HEK293 (cell line): ENCODE results near the gene C5orf34.

Experiments used
- BCL11A ChIP-seq: fragments of 450-650 bp; formaldehyde crosslinking; IDR thresholded peaks from 2 replicates; pipeline ENCODE4 v1.5.1; 2016; ENCODE audit warnings: low read depth, missing biosample characterization, missing genetic modification characterization
- EGR2 ChIP-seq: fragments of 450-650 bp; formaldehyde crosslinking; IDR thresholded peaks from 2 replicates; pipeline ENCODE4 v1.5.1; 2016; ENCODE audit warnings: low read depth, missing biosample characterization, missing genetic modification characterization
- GLI2 ChIP-seq: fragments of 450-650 bp; formaldehyde crosslinking; IDR thresholded peaks from 2 replicates; pipeline ENCODE4; 2017; ENCODE audit warnings: missing biosample characterization, missing genetic modification characterization, low read depth, borderline replicate concordance
- KLF10 ChIP-seq: fragments of 450-650 bp; IDR thresholded peaks from 2 replicates; pipeline ENCODE4 v1.5.1; 2018; ENCODE audit warnings: missing biosample characterization, mild to moderate bottlenecking, missing genetic modification characterization
- KLF8 ChIP-seq: fragments of 450-650 bp; formaldehyde crosslinking; IDR thresholded peaks from 2 replicates; pipeline ENCODE4 v1.5.1; 2016; ENCODE audit warnings: missing biosample characterization, missing genetic modification characterization
- MEIS1 ChIP-seq: sonication (generic); formaldehyde crosslinking; IDR thresholded peaks from 2 replicates; pipeline ENCODE4 v1.8.1; 2022; ENCODE audit warnings: missing genetic modification reagents, mild to moderate bottlenecking, borderline replicate concordance
- MZF1 ChIP-seq: fragments of 450-650 bp; formaldehyde crosslinking; IDR thresholded peaks from 2 replicates; pipeline ENCODE4 v1.5.1; 2017; ENCODE audit warnings: missing biosample characterization, missing genetic modification characterization, borderline replicate concordance
- YY1 ChIP-seq: fragments of 450-650 bp; formaldehyde crosslinking; IDR thresholded peaks from 2 replicates; pipeline ENCODE4 v1.5.1; 2018; ENCODE audit warnings: missing biosample characterization, missing genetic modification characterization
- ZBTB1 ChIP-seq: fragments of 450-650 bp; formaldehyde crosslinking; IDR thresholded peaks from 2 replicates; pipeline ENCODE4 v1.5.1; 2016; ENCODE audit warnings: missing biosample characterization, missing genetic modification characterization
- ZBTB48 ChIP-seq: fragments of 450-650 bp; formaldehyde crosslinking; IDR thresholded peaks from 2 replicates; pipeline ENCODE4 v1.5.1; 2016; ENCODE audit warnings: missing biosample characterization, missing genetic modification characterization
- ZEB2 ChIP-seq: fragments of 450-650 bp; formaldehyde crosslinking; IDR thresholded peaks from 2 replicates; pipeline ENCODE4 v1.5.1; 2016; ENCODE audit warnings: missing biosample characterization, missing genetic modification characterization
- ZFP3 ChIP-seq: fragments of 450-650 bp; formaldehyde crosslinking; IDR thresholded peaks from 2 replicates; pipeline ENCODE4 v1.5.1; 2016; ENCODE audit warnings: low read depth, missing biosample characterization, missing genetic modification characterization
- ZFP69B ChIP-seq: fragments of 450-650 bp; formaldehyde crosslinking; IDR thresholded peaks from 2 replicates; pipeline ENCODE4 v1.5.1; 2016; ENCODE audit warnings: missing biosample characterization, missing genetic modification characterization
- ZNF239 ChIP-seq: fragments of 450-650 bp; formaldehyde crosslinking; IDR thresholded peaks from 2 replicates; pipeline ENCODE4 v1.5.1; 2016; ENCODE audit warnings: missing biosample characterization, missing genetic modification characterization
- ZNF24 ChIP-seq: fragments of 450-650 bp; formaldehyde crosslinking; IDR thresholded peaks from 2 replicates; pipeline ENCODE4 v1.5.1; 2016; ENCODE audit warnings: missing biosample characterization, missing genetic modification characterization
- ZNF341 ChIP-seq: fragments of 450-650 bp; formaldehyde crosslinking; IDR thresholded peaks from 2 replicates; pipeline ENCODE4; 2016; ENCODE audit warnings: low read depth, missing biosample characterization, missing genetic modification characterization
- ZNF350 ChIP-seq: fragments of 450-650 bp; formaldehyde crosslinking; IDR thresholded peaks from 2 replicates; pipeline ENCODE4 v1.5.0; 2017; ENCODE audit warnings: missing biosample characterization, mild to moderate bottlenecking, missing genetic modification characterization
- ZNF394 ChIP-seq: fragments of 450-650 bp; formaldehyde crosslinking; IDR thresholded peaks from 2 replicates; pipeline ENCODE4 v1.5.1; 2016; ENCODE audit warnings: missing biosample characterization, missing genetic modification characterization, mild to moderate bottlenecking, moderate library complexity, borderline replicate concordance
- ZNF449 ChIP-seq: fragments of 450-650 bp; formaldehyde crosslinking; IDR thresholded peaks from 2 replicates; pipeline ENCODE4 v1.5.1; 2017; ENCODE audit warnings: missing biosample characterization, mild to moderate bottlenecking, missing genetic modification characterization, moderate library complexity
- ZNF473 ChIP-seq: fragments of 450-650 bp; formaldehyde crosslinking; IDR thresholded peaks from 2 replicates; pipeline ENCODE4 v1.5.1; 2017; ENCODE audit warnings: missing biosample characterization, missing genetic modification characterization
- ZNF529 ChIP-seq: fragments of 450-650 bp; formaldehyde crosslinking; IDR thresholded peaks from 2 replicates; pipeline ENCODE4 v1.5.1; 2017; ENCODE audit warnings: missing genetic modification characterization, missing biosample characterization; ENCODE audit not compliant: insufficient replicate concordance
- ZNF548 ChIP-seq: fragments of 450-650 bp; formaldehyde crosslinking; IDR thresholded peaks from 2 replicates; pipeline ENCODE4 v1.5.1; 2016; ENCODE audit warnings: missing biosample characterization, missing genetic modification characterization
- ZNF549 ChIP-seq: fragments of 450-650 bp; IDR thresholded peaks from 2 replicates; pipeline ENCODE4 v1.5.1; 2018; ENCODE audit warnings: missing biosample characterization, missing genetic modification characterization, mild to moderate bottlenecking, inconsistent platforms, moderate library complexity
- ZNF560 ChIP-seq: fragments of 450-650 bp; formaldehyde crosslinking; IDR thresholded peaks from 2 replicates; pipeline ENCODE4 v1.5.1; 2017; ENCODE audit warnings: missing biosample characterization, missing genetic modification characterization, borderline replicate concordance
- ZNF596 ChIP-seq: fragments of 450-650 bp; IDR thresholded peaks from 2 replicates; pipeline ENCODE4 v1.5.0; 2018; ENCODE audit warnings: missing biosample characterization, mild to moderate bottlenecking, missing genetic modification characterization, moderate library complexity
- ZNF600 ChIP-seq: fragments of 450-650 bp; formaldehyde crosslinking; IDR thresholded peaks from 2 replicates; pipeline ENCODE4 v1.5.1; 2016; ENCODE audit warnings: missing biosample characterization, missing genetic modification characterization
- ZNF623 ChIP-seq: fragments of 450-650 bp; formaldehyde crosslinking; IDR thresholded peaks from 2 replicates; pipeline ENCODE4 v1.5.1; 2016; ENCODE audit warnings: missing biosample characterization, missing genetic modification characterization
- ZNF624 ChIP-seq: fragments of 450-650 bp; formaldehyde crosslinking; IDR thresholded peaks from 2 replicates; pipeline ENCODE4 v1.5.1; 2017; ENCODE audit warnings: missing biosample characterization, missing genetic modification characterization
- ZNF629 ChIP-seq: fragments of 450-650 bp; formaldehyde crosslinking; IDR thresholded peaks from 2 replicates; pipeline ENCODE4 v1.5.1; 2017; ENCODE audit warnings: missing biosample characterization, missing genetic modification characterization
- ZNF658 ChIP-seq: fragments of 450-650 bp; formaldehyde crosslinking; IDR thresholded peaks from 2 replicates; pipeline ENCODE4; 2016; ENCODE audit warnings: missing biosample characterization, missing genetic modification characterization
- ZNF785 ChIP-seq: fragments of 450-650 bp; formaldehyde crosslinking; IDR thresholded peaks from 2 replicates; pipeline ENCODE4 v1.5.1; 2016; ENCODE audit warnings: missing biosample characterization, missing genetic modification characterization
- TF ChIP-seq, protein P1 (sequence below): fragments of 450-650 bp; formaldehyde crosslinking; conservative IDR thresholded peaks from 2 replicates; pipeline ENCODE4 v1.5.1; 2016; ENCODE audit warnings: low read depth, missing biosample characterization, missing genetic modification characterization
- TF ChIP-seq, protein P2 (sequence below): fragments of 450-650 bp; formaldehyde crosslinking; IDR thresholded peaks from 2 replicates; pipeline ENCODE4 v1.5.1; 2016; ENCODE audit warnings: missing biosample characterization, missing genetic modification characterization

C5orf34 gene

GRCh38 chr5:43484106-43484849, 30.7 kb downstream of the C5orf34 start (continued):
- TF ChIP-seq, protein P1, sequence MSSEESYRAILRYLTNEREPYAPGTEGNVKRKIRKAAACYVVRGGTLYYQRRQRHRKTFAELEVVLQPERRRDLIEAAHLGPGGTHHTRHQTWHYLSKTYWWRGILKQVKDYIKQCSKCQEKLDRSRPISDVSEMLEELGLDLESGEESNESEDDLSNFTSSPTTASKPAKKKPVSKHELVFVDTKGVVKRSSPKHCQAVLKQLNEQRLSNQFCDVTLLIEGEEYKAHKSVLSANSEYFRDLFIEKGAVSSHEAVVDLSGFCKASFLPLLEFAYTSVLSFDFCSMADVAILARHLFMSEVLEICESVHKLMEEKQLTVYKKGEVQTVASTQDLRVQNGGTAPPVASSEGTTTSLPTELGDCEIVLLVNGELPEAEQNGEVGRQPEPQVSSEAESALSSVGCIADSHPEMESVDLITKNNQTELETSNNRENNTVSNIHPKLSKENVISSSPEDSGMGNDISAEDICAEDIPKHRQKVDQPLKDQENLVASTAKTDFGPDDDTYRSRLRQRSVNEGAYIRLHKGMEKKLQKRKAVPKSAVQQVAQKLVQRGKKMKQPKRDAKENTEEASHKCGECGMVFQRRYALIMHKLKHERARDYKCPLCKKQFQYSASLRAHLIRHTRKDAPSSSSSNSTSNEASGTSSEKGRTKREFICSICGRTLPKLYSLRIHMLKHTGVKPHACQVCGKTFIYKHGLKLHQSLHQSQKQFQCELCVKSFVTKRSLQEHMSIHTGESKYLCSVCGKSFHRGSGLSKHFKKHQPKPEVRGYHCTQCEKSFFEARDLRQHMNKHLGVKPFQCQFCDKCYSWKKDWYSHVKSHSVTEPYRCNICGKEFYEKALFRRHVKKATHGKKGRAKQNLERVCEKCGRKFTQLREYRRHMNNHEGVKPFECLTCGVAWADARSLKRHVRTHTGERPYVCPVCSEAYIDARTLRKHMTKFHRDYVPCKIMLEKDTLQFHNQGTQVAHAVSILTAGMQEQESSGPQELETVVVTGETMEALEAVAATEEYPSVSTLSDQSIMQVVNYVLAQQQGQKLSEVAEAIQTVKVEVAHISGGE = peak; percentile 83
- no peak for TF ChIP-seq ZNF529 (tag by site-specific recombination)
- no peak for TF ChIP-seq ZNF350
- TF ChIP-seq ZNF24 (tag by site-specific recombination) = no peak
- TF ChIP-seq ZNF596 (tag by site-specific recombination) = no peak
- TF ChIP-seq ZFP3 = no peak
- TF ChIP-seq MEIS1 (CRISPR knock-in tag) = no peak
- TF ChIP-seq YY1 (tag by site-specific recombination) = no peak
- TF ChIP-seq ZNF548 (tag by site-specific recombination) = no peak
- no peak; the same call in 1 of the 2 replicates for TF ChIP-seq ZNF449 (tag by site-specific recombination)
- TF ChIP-seq ZNF624 (tag by site-specific recombination) = no peak
- no peak for TF ChIP-seq ZNF785 (tag by site-specific recombination)
- TF ChIP-seq ZNF560 = no peak
- no peak for TF ChIP-seq ZNF549 (tag by site-specific recombination)
- peak; percentile 86 for TF ChIP-seq MZF1 (tag by site-specific recombination)
- peak; percentile 10; the same call in 1 of the 2 replicates for TF ChIP-seq KLF8 (tag by site-specific recombination)
- no peak for TF ChIP-seq KLF10 (tag by site-specific recombination)
- no peak for TF ChIP-seq EGR2 (tag by site-specific recombination)
- no peak for TF ChIP-seq GLI2 (tag by site-specific recombination)
- TF ChIP-seq ZNF341 (tag by site-specific recombination) = no peak
- TF ChIP-seq ZNF394 (tag by site-specific recombination) = peak; percentile 13; the same call in 1 of the 2 replicates
- no peak for TF ChIP-seq ZBTB1 (tag by site-specific recombination)
- no peak for TF ChIP-seq ZNF473 (tag by site-specific recombination)
- TF ChIP-seq, protein P2, sequence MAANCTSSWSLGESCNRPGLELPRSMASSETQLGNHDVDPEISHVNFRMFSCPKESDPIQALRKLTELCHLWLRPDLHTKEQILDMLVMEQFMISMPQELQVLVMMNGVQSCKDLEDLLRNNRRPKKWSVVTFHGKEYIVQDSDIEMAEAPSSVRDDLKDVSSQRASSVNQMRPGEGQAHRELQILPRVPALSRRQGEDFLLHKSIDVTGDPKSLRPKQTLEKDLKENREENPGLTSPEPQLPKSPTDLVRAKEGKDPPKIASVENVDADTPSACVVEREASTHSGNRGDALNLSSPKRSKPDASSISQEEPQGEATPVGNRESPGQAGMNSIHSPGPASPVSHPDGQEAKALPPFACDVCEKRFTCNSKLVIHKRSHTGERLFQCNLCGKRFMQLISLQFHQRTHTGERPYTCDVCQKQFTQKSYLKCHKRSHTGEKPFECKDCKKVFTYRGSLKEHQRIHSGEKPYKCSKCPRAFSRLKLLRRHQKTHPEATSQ (tag by site-specific recombination) = no peak
- TF ChIP-seq ZNF239 (tag by site-specific recombination) = no peak
- no peak for TF ChIP-seq ZNF658 (tag by site-specific recombination)
- TF ChIP-seq ZFP69B (tag by site-specific recombination) = 0 out of 2 replicates have a peak, but pooled peaks have one; percentile 7
- no peak for TF ChIP-seq ZBTB48
- TF ChIP-seq ZNF600 (tag by site-specific recombination) = peak; percentile 71
- no peak for TF ChIP-seq ZNF629 (tag by site-specific recombination)
- TF ChIP-seq ZNF623 (tag by site-specific recombination) = 0 out of 2 replicates have a peak, but pooled peaks have one; percentile 6
- TF ChIP-seq ZEB2 (tag by site-specific recombination) = peak; percentile 83
- no peak for TF ChIP-seq BCL11A (tag by site-specific recombination)
